Activated T-helper 2 cell treated with anti-CD3 and anti-CD28 coated beads, Interferon-gamma antibody, Interleukin-2, Interleukin-4, amounts not matched to agents 10 μg/mL and 5 μg/mL and 100 μg/mL, durations not matched to agents 14 hours and 24 hours and 36 hours (primary cell): ENCODE data around the gene CES2. TPM values are rescaled to one million over a fixed set of nuclear protein-coding genes. Genes with fewer than 3 reads are reported as not detected.
A peak's percentile ranks its signal among the peaks of the same experiment; 100 is the strongest.

Source experiments
- DNase-seq: peaks from one replicate; pipeline ENCODE4 v3.0.0; 2021; ENCODE audit warnings: low spot score
- H3K27ac Mint-ChIP-seq: one replicate; pipeline ENCODE4 v1.8.0; 2021; ENCODE audit warnings: mixed read lengths
- H3K27me3 Mint-ChIP-seq: one replicate; pipeline ENCODE4 v1.8.0; 2021; ENCODE audit warnings: low read depth, mixed read lengths
- H3K36me3 Mint-ChIP-seq: one replicate; pipeline ENCODE4 v1.8.0; 2021; ENCODE audit warnings: low read depth, mixed read lengths
- H3K4me1 Mint-ChIP-seq: one replicate; pipeline ENCODE4 v1.8.0; 2021; ENCODE audit warnings: low read depth, mixed read lengths
- H3K4me3 Mint-ChIP-seq: one replicate; pipeline ENCODE4 v1.8.0; 2021; ENCODE audit warnings: low read depth, mild to moderate bottlenecking, moderate library complexity, mixed read lengths
- H3K9me3 Mint-ChIP-seq: one replicate; pipeline ENCODE4 v1.8.0; 2021; ENCODE audit warnings: mixed read lengths
- intact Hi-C: fragments of 100-400 bp; cut with micrococcal nuclease; formaldehyde crosslinking; loops from one replicate; pipeline ENCODE4 v1.15.1; 2023
- total RNA-seq: library from RNA; stranded (reverse); gene quantifications from 2 replicates; pipeline ENCODE4 v1.2.3, GENCODE V29; 2022

CES2 gene
- total RNA-seq, 1 donor from 2014 or later: 35.3 TPM

GRCh38 chr16:66905633-66906539 is 29.4 kb upstream of the CES2 start:
- H3K4me3 Mint-ChIP-seq: no peak overlapping the region
- H3K4me1 Mint-ChIP-seq: peaks cover 6% of the 10 kb centered on the region
- H3K9me3 Mint-ChIP-seq: no peaks in the 10 kb centered on the region
- no peaks in the 10 kb centered on the region for H3K36me3 Mint-ChIP-seq
- H3K27me3 Mint-ChIP-seq: no peaks in the 10 kb centered on the region
- DNase-seq: peak; percentile 46
- intact Hi-C loops: loop anchor here (10.0 kb wide), 1 partner anchor 59 kb away; the partner anchor contains the start of gene CES3
- no peak overlapping the region for H3K27ac Mint-ChIP-seq

GRCh38 chr16:66906916-66907836 is 28.1 kb upstream of the CES2 start:
- Mint-ChIP-seq H3K36me3 (no peaks in the 10 kb centered on the region), H3K27ac (no peak overlapping the region), H3K27me3 (no peaks in the 10 kb centered on the region), H3K9me3 (no peaks in the 10 kb centered on the region), H3K4me1 (peaks cover 7% of the 10 kb centered on the region), H3K4me3 (no peak overlapping the region)
- no peak for DNase-seq
- intact Hi-C loops: loop anchor here (10.0 kb wide), 1 partner anchor 58 kb away; the partner anchor contains the start of gene CES3

GRCh38 chr16:66908116-66908515 is 27.2 kb upstream of the CES2 start:
- no peak for DNase-seq
- H3K36me3 Mint-ChIP-seq: no peaks in the 10 kb centered on the region
- H3K9me3 Mint-ChIP-seq: no peaks in the 10 kb centered on the region
- no peak overlapping the region for H3K4me3 Mint-ChIP-seq
- H3K4me1 Mint-ChIP-seq: peaks cover 7% of the 10 kb centered on the region
- no peak overlapping the region for H3K27ac Mint-ChIP-seq
- H3K27me3 Mint-ChIP-seq: no peaks in the 10 kb centered on the region
- intact Hi-C loops: loop anchor here (10.0 kb wide), 1 partner anchor 57 kb away; the partner anchor contains the start of gene CES3

GRCh38 chr16:66908762-66909559 is 26.4 kb upstream of the CES2 start:
- no peak overlapping the region for H3K27ac Mint-ChIP-seq
- H3K36me3 Mint-ChIP-seq: no peaks in the 10 kb centered on the region
- no peak for DNase-seq
- intact Hi-C loops: loop anchor here (10.0 kb wide), 1 partner anchor 56 kb away; the partner anchor contains the start of gene CES3
- H3K27me3 Mint-ChIP-seq: no peaks in the 10 kb centered on the region
- H3K9me3 Mint-ChIP-seq: no peaks in the 10 kb centered on the region
- peaks cover 7% of the 10 kb centered on the region for H3K4me1 Mint-ChIP-seq
- no peak overlapping the region for H3K4me3 Mint-ChIP-seq

GRCh38 chr16:66910175-66910940 is 25.0 kb upstream of the CES2 start:
- H3K9me3 Mint-ChIP-seq: no peaks in the 10 kb centered on the region
- intact Hi-C loops: no loop called here
- no peak overlapping the region for H3K4me3 Mint-ChIP-seq
- no peak for DNase-seq
- H3K36me3 Mint-ChIP-seq: no peaks in the 10 kb centered on the region
- no peaks in the 10 kb centered on the region for H3K27me3 Mint-ChIP-seq
- H3K4me1 Mint-ChIP-seq: peaks cover 7% of the 10 kb centered on the region
- H3K27ac Mint-ChIP-seq: no peak overlapping the region

GRCh38 chr16:66911112-66911511 is 24.2 kb upstream of the CES2 start:
- no peaks in the 10 kb centered on the region for H3K9me3 Mint-ChIP-seq
- H3K4me1 Mint-ChIP-seq: peaks cover 3% of the 10 kb centered on the region
- no peaks in the 10 kb centered on the region for H3K27me3 Mint-ChIP-seq
- DNase-seq: no peak
- no peak overlapping the region for H3K4me3 Mint-ChIP-seq
- intact Hi-C loops: no loop called here
- no peak overlapping the region for H3K27ac Mint-ChIP-seq
- no peaks in the 10 kb centered on the region for H3K36me3 Mint-ChIP-seq

GRCh38 chr16:66911801-66912200 is 23.5 kb upstream of the CES2 start:
- Mint-ChIP-seq H3K9me3 (no peaks in the 10 kb centered on the region), H3K27me3 (peaks cover 2% of the 10 kb centered on the region), H3K4me3 (no peak overlapping the region), H3K4me1 (peaks cover 1% of the 10 kb centered on the region), H3K36me3 (no peaks in the 10 kb centered on the region), H3K27ac (no peak overlapping the region)
- intact Hi-C loops: no loop called here
- no peak for DNase-seq

- intact Hi-C loops: no loop called here
- H3K36me3 Mint-ChIP-seq: no peaks in the 10 kb centered on the region
- peaks cover 2% of the 10 kb centered on the region for H3K27me3 Mint-ChIP-seq
- peaks cover 1% of the 10 kb centered on the region for H3K4me1 Mint-ChIP-seq
- no peak overlapping the region for H3K4me3 Mint-ChIP-seq
- H3K9me3 Mint-ChIP-seq: no peaks in the 10 kb centered on the region
- no peak overlapping the region for H3K27ac Mint-ChIP-seq
- DNase-seq: no peak
Measured at GRCh38 chr16:66913081-66913480, 22.2 kb upstream of the CES2 start.

- no peaks in the 10 kb centered on the region for H3K9me3 Mint-ChIP-seq
Measured at GRCh38 chr16:66913711-66914110, 21.6 kb upstream of the CES2 start.

GRCh38 chr16:66914541-66914940 is 20.8 kb upstream of the CES2 start:
- Mint-ChIP-seq H3K27me3 (peaks cover 5% of the 10 kb centered on the region), H3K36me3 (no peaks in the 10 kb centered on the region), H3K4me3 (no peak overlapping the region), H3K4me1 (peaks cover 1% of the 10 kb centered on the region), H3K27ac (no peak overlapping the region), H3K9me3 (no peaks in the 10 kb centered on the region)
- intact Hi-C loops: no loop called here
- DNase-seq: no peak

More at GRCh38 chr16:66913711-66914110, 21.6 kb upstream of the CES2 start:
- Mint-ChIP-seq H3K4me3 (no peak overlapping the region), H3K4me1 (peaks cover 1% of the 10 kb centered on the region), H3K36me3 (no peaks in the 10 kb centered on the region), H3K27ac (no peak overlapping the region), H3K27me3 (peaks cover 2% of the 10 kb centered on the region)
- intact Hi-C loops: no loop called here
- no peak for DNase-seq

GRCh38 chr16:66915041-66915440 is 20.3 kb upstream of the CES2 start:
- Mint-ChIP-seq H3K4me3 (no peak overlapping the region), H3K27me3 (peaks cover 8% of the 10 kb centered on the region), H3K4me1 (peaks cover 1% of the 10 kb centered on the region), H3K9me3 (no peaks in the 10 kb centered on the region), H3K27ac (no peak overlapping the region), H3K36me3 (no peaks in the 10 kb centered on the region)
- intact Hi-C loops: no loop called here
- DNase-seq: no peak
